IPS-NIHi7 (cell line): Measurements from ENCODE around the gene STARD13.
A peak's percentile ranks its signal among the peaks of the same experiment; 100 is the strongest.

Experiments used
- DNase-seq: peaks from one replicate; pipeline ENCODE4 v3.0.0; 2012; ENCODE audit warnings: mixed read lengths; ENCODE audit errors: extremely low spot score

The STARD13 gene

GRCh38 chr13:33228648-33229445 is 56.7 kb downstream of the STARD13 start:
- peak; percentile 57 for DNase-seq

- DNase-seq: no peak
Observed at GRCh38 chr13:33227927-33228647, 57.5 kb downstream of the STARD13 start.

GRCh38 chr13:33224686-33225085 is 60.9 kb downstream of the STARD13 start:
- no peak for DNase-seq

- DNase-seq: no peak
Observed at GRCh38 chr13:33224191-33224590, 61.4 kb downstream of the STARD13 start.

GRCh38 chr13:33219926-33220325 is 65.6 kb downstream of the STARD13 start:
- no peak for DNase-seq

GRCh38 chr13:33218426-33218825 is 67.1 kb downstream of the STARD13 start:
- DNase-seq: no peak

- no peak for DNase-seq
Observed at GRCh38 chr13:33218020-33218419, 67.5 kb downstream of the STARD13 start.

GRCh38 chr13:33217256-33217655 is 68.3 kb downstream of the STARD13 start:
- DNase-seq: no peak

- DNase-seq: peak; percentile 33
Observed at GRCh38 chr13:33213797-33214196, 71.8 kb downstream of the STARD13 start.

GRCh38 chr13:33213024-33213768 is 72.4 kb downstream of the STARD13 start:
- DNase-seq: no peak

- no peak for DNase-seq
Observed at GRCh38 chr13:33212396-33212795, 73.2 kb downstream of the STARD13 start.

GRCh38 chr13:33210090-33210489 is 75.5 kb downstream of the STARD13 start:
- no peak for DNase-seq

GRCh38 chr13:33208290-33209220 is 77.0 kb downstream of the STARD13 start:
- DNase-seq: no peak

- DNase-seq: no peak
Observed at GRCh38 chr13:33207615-33207961, 78.0 kb downstream of the STARD13 start.

GRCh38 chr13:33206945-33207614 is 78.5 kb downstream of the STARD13 start:
- no peak for DNase-seq

- DNase-seq: no peak
Observed at GRCh38 chr13:33206425-33206824, 79.1 kb downstream of the STARD13 start.

- DNase-seq: no peak
Observed at GRCh38 chr13:33205804-33206221, 79.7 kb downstream of the STARD13 start.

GRCh38 chr13:33205224-33205623 is 80.3 kb downstream of the STARD13 start:
- DNase-seq: no peak

- no peak for DNase-seq
Observed at GRCh38 chr13:33204130-33204927, 81.2 kb downstream of the STARD13 start.

GRCh38 chr13:33202644-33203169 is 82.8 kb downstream of the STARD13 start:
- DNase-seq: no peak
